Stimulated activated CD8-positive, alpha-beta memory T cell treated with anti-CD3 and anti-CD28 coated beads, Interleukin-4, amount 100 ng/mL, for 1 hour (primary cell): Measurements from ENCODE around the gene STAG3.
"Not testable (repeated sequence)": the region's sequence is repeated elsewhere in the genome, so short reads cannot be mapped to it uniquely, and the experiment has no call there.

Source experiments
- DNase-seq, 2 donors: peaks; one replicate each; pipeline ENCODE4 v3.0.0-alpha.2; 2020; ENCODE audit warnings: low read depth in 2 of 2, low spot score in 1 of 2

The STAG3 gene

DNA sequence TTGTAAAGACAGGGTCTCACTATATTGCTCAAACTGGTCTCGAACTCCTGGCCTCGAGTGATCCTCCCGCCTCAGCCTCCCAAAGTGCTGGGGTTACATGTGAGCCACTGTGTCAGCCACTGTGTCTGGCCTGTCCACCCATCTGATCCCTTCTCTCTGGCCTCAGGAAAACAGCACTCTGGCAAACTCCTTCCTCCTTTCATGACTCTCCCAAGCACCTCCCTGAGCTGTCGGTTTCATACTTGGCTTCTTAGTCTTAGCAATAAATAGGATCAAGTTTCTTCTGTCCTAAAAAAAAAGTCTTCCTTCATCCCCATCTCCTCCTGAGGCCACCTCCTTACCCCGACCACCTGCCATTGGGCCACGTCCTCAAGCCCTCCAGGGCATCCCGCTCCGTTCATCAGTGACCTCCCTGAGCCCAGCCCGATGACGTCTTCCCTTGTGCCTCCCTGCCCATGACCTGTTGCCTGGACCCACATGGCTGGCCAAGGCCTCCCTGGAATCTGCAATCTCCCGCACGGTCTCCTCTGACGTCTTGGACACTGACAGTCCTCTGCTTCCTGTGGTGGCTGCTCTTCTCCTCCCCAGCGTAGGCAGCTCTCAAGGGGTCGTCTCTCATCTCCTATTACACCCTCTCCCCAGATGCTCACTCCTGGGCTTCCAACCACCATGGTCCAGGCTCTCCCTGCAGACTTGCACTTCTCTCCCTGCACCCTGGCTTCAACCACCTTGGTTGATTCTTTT lies 68.6 kb downstream of the STAG3 start:
- not testable (repeated sequence) for DNase-seq

DNA sequence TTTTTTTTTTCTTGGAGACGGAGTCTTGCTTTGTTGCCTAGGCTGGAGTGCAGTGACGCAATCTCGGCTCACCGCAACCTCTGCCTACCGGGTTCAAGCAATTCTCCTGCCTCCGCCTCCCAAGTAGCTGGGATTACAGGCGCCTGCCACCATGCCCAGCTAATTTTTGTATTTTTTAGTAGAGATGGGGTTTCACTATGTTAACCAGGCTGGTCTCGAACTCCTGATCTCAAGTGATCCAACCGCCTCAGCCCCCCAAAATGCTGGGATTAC lies 69.1 kb downstream of the STAG3 start:
- DNase-seq, result not testable (repeated sequence)

DNA sequence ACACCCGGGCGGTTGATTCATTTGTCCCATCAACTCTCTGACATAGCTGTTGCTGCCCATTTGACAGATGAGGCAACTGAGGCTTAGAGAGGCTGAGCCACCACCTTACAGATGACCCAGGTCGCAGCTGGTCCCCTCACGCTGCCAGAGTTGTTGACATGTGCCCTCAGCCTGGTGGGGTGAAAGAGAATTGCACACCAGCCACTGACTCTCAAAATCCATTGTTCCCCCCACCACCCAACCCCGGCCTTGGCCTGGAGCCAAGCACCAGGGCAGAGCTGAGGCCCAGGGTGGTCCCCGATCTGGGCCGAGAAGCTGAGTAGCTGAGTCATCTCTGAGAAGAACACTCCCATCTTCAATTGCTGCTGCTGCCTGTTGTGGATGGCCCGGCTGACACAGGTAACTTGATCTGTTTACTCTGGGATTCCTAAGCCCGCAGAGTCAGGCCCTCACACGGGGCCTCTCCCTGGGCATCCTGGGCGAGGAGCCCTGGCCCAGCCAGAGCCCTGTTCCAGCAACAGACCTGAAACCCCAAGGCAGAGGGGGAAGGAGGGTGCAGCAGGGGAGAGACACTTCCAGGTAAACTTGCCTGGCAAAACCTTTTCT lies 69.5 kb downstream of the STAG3 start:
- DNase-seq, result no peak

DNA sequence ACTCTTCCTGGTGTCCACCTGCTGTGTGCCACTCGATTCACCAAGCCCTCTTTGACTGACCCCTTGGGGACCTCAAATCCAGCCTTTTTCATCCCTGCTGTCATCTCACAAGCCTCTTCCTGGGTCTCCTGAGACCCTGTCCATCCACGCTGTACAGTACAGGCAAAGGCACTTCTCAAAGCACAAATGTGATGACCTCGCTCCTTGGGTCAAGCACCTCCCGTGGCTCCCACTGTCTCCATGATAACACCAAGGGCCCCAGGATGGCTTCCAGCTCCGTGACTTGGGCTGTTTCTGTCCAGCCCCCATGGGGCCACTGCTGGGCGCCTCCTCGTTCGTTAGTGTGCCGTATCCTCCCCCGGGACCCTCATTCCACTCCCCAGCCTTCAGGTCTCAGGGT lies 70.8 kb downstream of the STAG3 start:
- no peak for DNase-seq

DNA sequence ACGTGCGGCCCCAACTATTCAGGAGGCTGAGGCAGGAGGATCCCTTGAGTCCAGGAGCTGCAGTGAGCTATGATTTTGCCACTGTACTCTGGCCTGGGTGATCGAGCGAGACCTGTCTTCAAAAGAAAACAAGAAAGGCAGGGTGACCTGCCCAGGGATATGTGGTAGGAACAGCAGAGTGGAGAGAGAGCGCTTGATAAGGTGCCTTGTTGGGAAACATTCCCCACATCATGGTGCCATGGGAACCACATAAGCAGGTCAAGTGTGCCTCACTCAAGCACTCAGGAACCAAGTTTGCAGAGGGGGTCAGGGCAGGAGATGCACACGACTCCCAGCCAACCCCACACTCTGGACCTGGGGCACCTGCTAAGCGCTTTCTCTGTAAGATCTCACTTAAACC lies 79.3 kb downstream of the STAG3 start:
- DNase-seq, result no peak

DNA sequence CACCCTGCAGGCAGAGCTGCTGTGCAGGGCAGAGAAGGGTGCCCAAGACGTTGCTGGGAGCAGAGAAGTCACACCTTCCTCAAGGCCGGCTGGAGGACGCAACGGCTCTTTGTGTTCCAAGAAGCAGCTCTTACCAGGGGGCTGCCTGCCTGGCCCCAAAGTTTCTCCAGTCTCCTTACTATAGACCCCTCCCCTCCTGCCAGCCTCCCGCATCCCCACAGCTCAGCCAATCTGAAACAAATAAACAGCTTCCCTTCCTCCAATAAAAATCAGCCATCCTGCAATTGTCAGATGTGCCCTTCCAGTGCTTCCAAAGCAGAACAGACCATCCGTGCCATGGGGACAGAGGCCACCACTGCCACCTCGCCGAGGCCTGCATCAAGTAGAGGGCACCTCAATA lies 82.3 kb downstream of the STAG3 start:
- DNase-seq, result not testable (repeated sequence)

DNA sequence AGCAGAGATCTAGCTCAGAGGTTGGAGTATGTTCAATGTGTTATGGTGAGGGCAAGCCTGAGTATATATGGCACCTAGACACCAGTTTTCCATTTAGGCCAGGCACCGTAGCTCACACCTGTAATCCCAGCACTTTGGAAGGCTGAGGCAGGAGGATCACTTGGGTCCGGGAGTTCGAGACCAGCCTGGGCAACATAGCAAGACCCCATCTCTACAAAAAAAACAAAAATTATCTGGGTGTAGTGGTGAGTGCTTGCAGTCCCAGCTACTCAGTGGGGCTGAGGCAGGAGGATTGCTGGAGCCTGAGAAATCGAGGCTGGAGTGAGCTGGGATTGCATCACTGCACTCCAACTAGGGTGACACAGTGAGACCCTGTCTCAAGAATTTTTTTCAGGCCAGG lies 85.2 kb downstream of the STAG3 start:
- DNase-seq, result not testable (repeated sequence)
